Stimulated activated CD4-positive, alpha-beta T cell treated with anti-CD3 and anti-CD28 coated beads, TNF-alpha, amount 100 ng/mL, for 4 hours (primary cell): Measurements from ENCODE around the gene SLAMF7.

Experiments
- DNase-seq, 3 experiments: peaks; one replicate each; pipeline ENCODE4 v3.0.0-alpha.2; 2020; ENCODE audit warnings: low read depth in 3 of 3

Gene SLAMF7

GRCh38 chr1:160745551-160745950, 6.5 kb downstream of the SLAMF7 start:
- DNase-seq, result no peak

GRCh38 chr1:160746836-160747500, 7.9 kb downstream of the SLAMF7 start:
- no peak for DNase-seq

- no peak for DNase-seq
Measured at GRCh38 chr1:160747717-160748116, 8.7 kb downstream of the SLAMF7 start.

GRCh38 chr1:160748181-160748877, 9.3 kb downstream of the SLAMF7 start:
- DNase-seq, result no peak

- DNase-seq, result no peak
Measured at GRCh38 chr1:160748878-160749269, 9.8 kb downstream of the SLAMF7 start.

- DNase-seq, result no peak
Measured at GRCh38 chr1:160750608-160751007, 11.6 kb downstream of the SLAMF7 start.

GRCh38 chr1:160752406-160752805, 13.4 kb downstream of the SLAMF7 start:
- DNase-seq, result no peak

- DNase-seq, result no peak
Measured at GRCh38 chr1:160752924-160753323, 13.9 kb downstream of the SLAMF7 start.

GRCh38 chr1:160753594-160753993, 14.5 kb downstream of the SLAMF7 start:
- DNase-seq, result no peak

GRCh38 chr1:160755461-160755860, 16.4 kb downstream of the SLAMF7 start:
- DNase-seq, result no peak

GRCh38 chr1:160755911-160756848, 17.1 kb downstream of the SLAMF7 start:
- no peak for DNase-seq

GRCh38 chr1:160756849-160757201, 17.8 kb downstream of the SLAMF7 start:
- DNase-seq, result no peak

- DNase-seq, result no peak
Measured at GRCh38 chr1:160758521-160758920, 19.5 kb downstream of the SLAMF7 start.

- DNase-seq, result no peak
Measured at GRCh38 chr1:160759740-160760139, 20.7 kb downstream of the SLAMF7 start.

- DNase-seq, result no peak
Measured at GRCh38 chr1:160761046-160761445, 22.0 kb downstream of the SLAMF7 start.

GRCh38 chr1:160761886-160762285, 22.8 kb downstream of the SLAMF7 start:
- DNase-seq, result no peak

GRCh38 chr1:160763993-160764392, 24.9 kb downstream of the SLAMF7 start:
- no peak for DNase-seq

GRCh38 chr1:160767395-160768294, 28.6 kb downstream of the SLAMF7 start:
- peak in 1 of 3 experiments; percentile 25 for DNase-seq

- DNase-seq, result peak; percentile 63 to 74 (median 74)
Measured at GRCh38 chr1:160768295-160768657, 29.2 kb downstream of the SLAMF7 start.

- DNase-seq, result no peak
Measured at GRCh38 chr1:160772331-160772730, 33.3 kb downstream of the SLAMF7 start.

GRCh38 chr1:160773093-160773492, 34.0 kb downstream of the SLAMF7 start:
- no peak for DNase-seq
